Measurements from ENCODE around the gene RET. TPM values are rescaled to one million over a fixed set of nuclear protein-coding genes. Genes with fewer than 3 reads are reported as not detected.

Gene RET
- total RNA-seq, 4 donors from 2014 or later: 0.51 to 1.2 (median 0.62) TPM

- Histone ChIP-seq H3K36me3 (no peaks in the 10 kb centered on the region), H3K4me1 (no peaks in the 10 kb centered on the region), H3K27me3 (no peaks in the 10 kb centered on the region), H3K4me3 (no peak overlapping the region), H3K9me3 (no peaks in the 10 kb centered on the region), H3K27ac (no peak overlapping the region)
- in situ Hi-C loops (cut with MboI; ENCODE audit: low sequenced_read_pairs in 4 of 4): no loop called here
- ATAC-seq: no peak
- intact Hi-C loops (cut with DNase I; ENCODE audit: low total_unique reads): no loop called here
- no peak for DNase-seq
- no peak for TF ChIP-seq POLR2A (IDR thresholded peaks at IDR 0.05)
- no peak for TF ChIP-seq CTCF (IDR thresholded peaks at IDR 0.05 in 4 of 5, conservative IDR thresholded peaks at IDR 0.05 in 1 of 5)
Measured at GRCh38 chr10:43128331-43128730, 51.5 kb downstream of the RET start.

- H3K27ac ChIP-seq: peak overlapping the region in 1 of 4 donors; percentile 12
- no peaks in the 10 kb centered on the region for H3K9me3 ChIP-seq
- TF ChIP-seq CTCF (IDR thresholded peaks at IDR 0.05 in 4 of 5, conservative IDR thresholded peaks at IDR 0.05 in 1 of 5): no peak
- TF ChIP-seq POLR2A (IDR thresholded peaks at IDR 0.05): no peak
- ATAC-seq (peak; percentile 55 to 63), DNase-seq (no peak)
- no peak overlapping the region for H3K4me3 ChIP-seq
- in situ Hi-C loops (cut with MboI; ENCODE audit: low sequenced_read_pairs in 4 of 4) (no loop called here), intact Hi-C loops (cut with DNase I; ENCODE audit: low total_unique reads) (no loop called here)
- no peaks in the 10 kb centered on the region for H3K27me3 ChIP-seq
- no peaks in the 10 kb centered on the region for H3K4me1 ChIP-seq
- H3K36me3 ChIP-seq: no peaks in the 10 kb centered on the region
Measured at GRCh38 chr10:43128958-43129706, 52.3 kb downstream of the RET start.

DNA sequence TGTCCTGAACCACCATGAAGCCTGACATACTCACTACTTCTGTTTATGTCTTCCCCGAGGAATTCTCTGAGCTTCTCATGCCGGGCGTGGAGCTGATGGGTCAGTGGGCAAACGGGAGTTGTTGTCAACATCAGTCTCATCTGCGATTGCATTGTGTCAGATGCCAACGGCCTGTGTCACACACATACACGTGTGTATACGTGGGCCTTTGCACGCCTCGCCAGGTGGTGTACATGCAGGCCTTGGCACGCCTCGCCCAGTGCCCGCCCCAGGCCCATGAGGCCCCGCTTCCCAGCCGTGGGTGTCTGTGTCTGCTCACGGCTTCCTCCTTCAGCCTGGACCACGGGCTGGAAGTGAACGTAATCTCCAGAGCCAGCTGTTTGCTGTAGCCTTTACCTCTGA is 53.9 kb downstream of the RET start:
- Histone ChIP-seq H3K4me1 (no peaks in the 10 kb centered on the region), H3K27ac (no peak overlapping the region), H3K9me3 (no peaks in the 10 kb centered on the region), H3K36me3 (no peaks in the 10 kb centered on the region), H3K27me3 (no peaks in the 10 kb centered on the region), H3K4me3 (no peak overlapping the region)
- DNase-seq: no peak
- in situ Hi-C loops (cut with MboI; ENCODE audit: low sequenced_read_pairs in 4 of 4) (no loop called here), intact Hi-C loops (cut with DNase I; ENCODE audit: low total_unique reads) (no loop called here)
- no peak for ATAC-seq
- TF ChIP-seq POLR2A (IDR thresholded peaks at IDR 0.05): no peak
- no peak for TF ChIP-seq CTCF (IDR thresholded peaks at IDR 0.05 in 4 of 5, conservative IDR thresholded peaks at IDR 0.05 in 1 of 5)

DNA sequence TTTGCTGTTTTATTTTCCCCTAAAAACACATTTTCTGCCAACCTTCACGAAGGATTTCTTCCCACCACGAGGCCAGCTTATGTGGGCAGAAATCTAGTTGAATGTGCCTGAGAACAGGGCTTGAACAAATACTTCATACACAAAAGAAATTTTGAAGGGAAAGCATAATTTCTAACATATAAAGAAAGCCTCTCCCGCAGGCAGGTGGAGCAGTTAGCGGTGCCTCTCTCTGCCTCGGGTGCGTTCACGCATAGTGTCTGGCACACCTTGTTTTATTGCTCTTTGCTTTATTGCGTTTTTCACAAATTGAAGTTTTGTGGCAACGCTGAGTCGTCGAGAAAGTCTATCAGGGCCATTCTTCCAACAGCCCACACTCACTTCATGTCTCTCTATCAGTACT is 54.4 kb downstream of the RET start:
- H3K4me1 ChIP-seq: no peaks in the 10 kb centered on the region
- no peak for ATAC-seq
- DNase-seq: no peak
- in situ Hi-C loops (cut with MboI; ENCODE audit: low sequenced_read_pairs in 4 of 4): no loop called here
- H3K27ac ChIP-seq: no peak overlapping the region
- no peak overlapping the region for H3K4me3 ChIP-seq
- intact Hi-C loops (cut with DNase I; ENCODE audit: low total_unique reads): no loop called here
- H3K27me3 ChIP-seq: no peaks in the 10 kb centered on the region
- H3K36me3 ChIP-seq: no peaks in the 10 kb centered on the region
- TF ChIP-seq CTCF (IDR thresholded peaks at IDR 0.05 in 4 of 5, conservative IDR thresholded peaks at IDR 0.05 in 1 of 5) (no peak), POLR2A (IDR thresholded peaks at IDR 0.05) (no peak)
- H3K9me3 ChIP-seq: no peaks in the 10 kb centered on the region

DNA sequence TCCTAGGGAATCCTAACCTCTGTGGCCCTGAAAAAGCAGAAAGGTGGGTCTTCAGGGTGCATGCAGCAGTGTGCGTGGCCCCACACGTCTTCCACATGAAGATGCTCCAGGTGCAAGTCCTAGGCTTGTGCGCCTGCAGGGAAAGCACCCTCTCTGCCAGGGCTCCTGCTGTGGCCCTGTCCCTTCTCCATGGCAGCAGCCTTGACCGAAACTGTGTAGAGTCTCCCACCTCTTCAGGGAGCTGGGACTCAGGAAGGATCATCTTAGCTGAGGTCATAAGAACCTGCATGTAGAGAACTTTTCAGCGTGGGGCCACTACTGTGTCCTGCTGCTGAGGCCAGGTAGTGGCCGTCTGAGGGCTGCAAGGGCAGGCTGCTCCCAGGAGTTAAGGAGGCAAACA is 55.0 kb downstream of the RET start:
- DNase-seq (no peak), ATAC-seq (no peak)
- Histone ChIP-seq H3K9me3 (no peaks in the 10 kb centered on the region), H3K4me1 (peaks cover 0 to 1% of the 10 kb centered on the region in 2 donors), H3K4me3 (no peak overlapping the region), H3K27me3 (no peaks in the 10 kb centered on the region), H3K36me3 (no peaks in the 10 kb centered on the region), H3K27ac (no peak overlapping the region)
- intact Hi-C loops (cut with DNase I; ENCODE audit: low total_unique reads): no loop called here
- TF ChIP-seq POLR2A (IDR thresholded peaks at IDR 0.05): no peak
- no peak for TF ChIP-seq CTCF (IDR thresholded peaks at IDR 0.05 in 4 of 5, conservative IDR thresholded peaks at IDR 0.05 in 1 of 5)
- in situ Hi-C loops (cut with MboI; ENCODE audit: low sequenced_read_pairs in 4 of 4): no loop called here
